ENCODE results near the gene ACADS. TPM values are rescaled to one million over a fixed set of nuclear protein-coding genes. Genes with fewer than 3 reads are reported as not detected.

The ACADS gene
- total RNA-seq, 1 experiment from 2014 or later: 15.9 TPM

DNA sequence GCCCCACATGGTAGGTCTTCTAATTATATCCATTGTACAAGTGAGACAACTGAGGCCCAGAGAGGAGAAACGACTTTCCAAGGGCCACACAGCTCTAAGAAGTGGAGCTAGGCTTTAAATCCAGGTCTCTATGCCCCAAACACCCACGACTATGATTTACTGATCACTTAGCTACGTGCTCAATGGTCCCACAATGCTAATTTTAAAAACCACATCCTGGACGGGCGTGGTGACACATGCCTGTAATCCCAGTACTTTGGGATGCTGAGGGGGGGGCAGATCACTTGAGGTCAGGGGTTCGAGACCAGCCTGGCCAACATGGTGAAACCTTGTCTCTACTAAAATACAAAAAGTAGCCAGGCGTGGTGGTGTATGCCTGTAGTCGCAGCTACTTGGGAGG, 47.1 kb upstream of the ACADS start:
- POLR2A ChIA-PET: interaction anchor here (0.6 kb wide), 1 partner anchor 12 kb away, joined by 11 read pairs; no protein-coding TSS in a partner anchor
- TF ChIP-seq, protein P1, sequence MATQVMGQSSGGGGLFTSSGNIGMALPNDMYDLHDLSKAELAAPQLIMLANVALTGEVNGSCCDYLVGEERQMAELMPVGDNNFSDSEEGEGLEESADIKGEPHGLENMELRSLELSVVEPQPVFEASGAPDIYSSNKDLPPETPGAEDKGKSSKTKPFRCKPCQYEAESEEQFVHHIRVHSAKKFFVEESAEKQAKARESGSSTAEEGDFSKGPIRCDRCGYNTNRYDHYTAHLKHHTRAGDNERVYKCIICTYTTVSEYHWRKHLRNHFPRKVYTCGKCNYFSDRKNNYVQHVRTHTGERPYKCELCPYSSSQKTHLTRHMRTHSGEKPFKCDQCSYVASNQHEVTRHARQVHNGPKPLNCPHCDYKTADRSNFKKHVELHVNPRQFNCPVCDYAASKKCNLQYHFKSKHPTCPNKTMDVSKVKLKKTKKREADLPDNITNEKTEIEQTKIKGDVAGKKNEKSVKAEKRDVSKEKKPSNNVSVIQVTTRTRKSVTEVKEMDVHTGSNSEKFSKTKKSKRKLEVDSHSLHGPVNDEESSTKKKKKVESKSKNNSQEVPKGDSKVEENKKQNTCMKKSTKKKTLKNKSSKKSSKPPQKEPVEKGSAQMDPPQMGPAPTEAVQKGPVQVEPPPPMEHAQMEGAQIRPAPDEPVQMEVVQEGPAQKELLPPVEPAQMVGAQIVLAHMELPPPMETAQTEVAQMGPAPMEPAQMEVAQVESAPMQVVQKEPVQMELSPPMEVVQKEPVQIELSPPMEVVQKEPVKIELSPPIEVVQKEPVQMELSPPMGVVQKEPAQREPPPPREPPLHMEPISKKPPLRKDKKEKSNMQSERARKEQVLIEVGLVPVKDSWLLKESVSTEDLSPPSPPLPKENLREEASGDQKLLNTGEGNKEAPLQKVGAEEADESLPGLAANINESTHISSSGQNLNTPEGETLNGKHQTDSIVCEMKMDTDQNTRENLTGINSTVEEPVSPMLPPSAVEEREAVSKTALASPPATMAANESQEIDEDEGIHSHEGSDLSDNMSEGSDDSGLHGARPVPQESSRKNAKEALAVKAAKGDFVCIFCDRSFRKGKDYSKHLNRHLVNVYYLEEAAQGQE (IDR thresholded peaks at IDR 0.05; ENCODE audit: insufficient read depth in 1 of 2, low read depth in 2 of 2, low read length in 1 of 2): no peak
- TF ChIP-seq SIN3A (IDR thresholded peaks at IDR 0.05; ENCODE audit: borderline replicate concordance, insufficient read depth, low read depth, low read length) (no peak), TCF7L2 (IDR thresholded peaks at IDR 0.05; ENCODE audit: low read depth, low read length) (no peak), POLR2AphosphoS5 (IDR thresholded peaks at IDR 0.05; ENCODE audit: low read depth, low read length) (no peak)
- TF ChIP-seq, protein P2, sequence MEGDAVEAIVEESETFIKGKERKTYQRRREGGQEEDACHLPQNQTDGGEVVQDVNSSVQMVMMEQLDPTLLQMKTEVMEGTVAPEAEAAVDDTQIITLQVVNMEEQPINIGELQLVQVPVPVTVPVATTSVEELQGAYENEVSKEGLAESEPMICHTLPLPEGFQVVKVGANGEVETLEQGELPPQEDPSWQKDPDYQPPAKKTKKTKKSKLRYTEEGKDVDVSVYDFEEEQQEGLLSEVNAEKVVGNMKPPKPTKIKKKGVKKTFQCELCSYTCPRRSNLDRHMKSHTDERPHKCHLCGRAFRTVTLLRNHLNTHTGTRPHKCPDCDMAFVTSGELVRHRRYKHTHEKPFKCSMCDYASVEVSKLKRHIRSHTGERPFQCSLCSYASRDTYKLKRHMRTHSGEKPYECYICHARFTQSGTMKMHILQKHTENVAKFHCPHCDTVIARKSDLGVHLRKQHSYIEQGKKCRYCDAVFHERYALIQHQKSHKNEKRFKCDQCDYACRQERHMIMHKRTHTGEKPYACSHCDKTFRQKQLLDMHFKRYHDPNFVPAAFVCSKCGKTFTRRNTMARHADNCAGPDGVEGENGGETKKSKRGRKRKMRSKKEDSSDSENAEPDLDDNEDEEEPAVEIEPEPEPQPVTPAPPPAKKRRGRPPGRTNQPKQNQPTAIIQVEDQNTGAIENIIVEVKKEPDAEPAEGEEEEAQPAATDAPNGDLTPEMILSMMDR (IDR thresholded peaks at IDR 0.05): no peak
- no peaks in the 10 kb centered on the region for H3K4me1 ChIP-seq (ENCODE audit: control insufficient read depth, insufficient read depth, low read length)
- ATAC-seq (no peak), DNase-seq (ENCODE audit: low read depth, low spot score) (no peak)
- no TSS peak for BruUV-seq (replicated peaks)
- H3K9me3 ChIP-seq (ENCODE audit: control insufficient read depth, insufficient read depth, low read depth, low read length): no peaks in the 10 kb centered on the region
- no peak overlapping the region for H3K27ac ChIP-seq (ENCODE audit: low read length)
- CTCF ChIA-PET: no interaction called here
- no peak overlapping the region for H3K4me3 ChIP-seq (ENCODE audit: low read depth in 2 of 2, low read length in 2 of 2)
- in situ Hi-C loops (cut with HindIII; ENCODE audit: low pct_unique_long_range_greater_than_20kb, low sequenced_read_pairs): no loop called here
- no peaks in the 10 kb centered on the region for H3K27me3 ChIP-seq (ENCODE audit: control insufficient read depth, insufficient read depth, low read length)
- intact Hi-C loops (cut with micrococcal nuclease; ENCODE audit: unreplicated experiment): no loop called here
- no peaks in the 10 kb centered on the region for H3K36me3 ChIP-seq (ENCODE audit: control insufficient read depth, insufficient read depth, low read length)

DNA sequence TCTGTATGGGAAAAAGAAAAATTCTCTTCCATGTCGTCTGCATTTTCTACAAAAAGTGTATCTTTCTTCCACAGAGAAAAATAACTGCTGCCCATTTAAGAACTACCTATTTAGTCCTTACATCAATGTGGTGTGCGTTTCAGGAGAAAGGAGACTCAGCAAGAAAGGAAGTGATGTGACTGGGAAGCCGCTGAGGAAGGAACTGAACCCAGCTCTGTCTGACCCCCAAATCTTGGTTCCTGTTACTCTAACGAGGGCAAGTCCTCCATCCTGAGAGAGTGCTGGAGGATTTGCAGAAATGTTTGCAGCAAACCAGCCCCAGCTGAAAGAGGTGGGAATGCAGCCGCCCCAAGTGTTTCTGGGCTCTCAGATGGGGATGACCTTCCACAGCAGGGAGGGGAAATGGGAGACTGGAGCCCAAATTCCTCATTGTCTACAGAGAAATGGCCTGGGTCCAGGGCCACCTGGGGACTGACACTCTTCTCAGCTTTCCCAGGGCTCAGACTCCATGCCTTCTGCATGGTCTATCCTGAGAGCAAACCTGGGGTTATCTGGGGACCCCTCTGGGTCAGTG, 45.4 kb upstream of the ACADS start:
- TF ChIP-seq POLR2AphosphoS5 (IDR thresholded peaks at IDR 0.05; ENCODE audit: low read depth, low read length): no peak
- TF ChIP-seq SIN3A (IDR thresholded peaks at IDR 0.05; ENCODE audit: borderline replicate concordance, insufficient read depth, low read depth, low read length): no peak
- TF ChIP-seq, protein P1 (IDR thresholded peaks at IDR 0.05; ENCODE audit: insufficient read depth in 1 of 2, low read depth in 2 of 2, low read length in 1 of 2): no peak
- TF ChIP-seq TCF7L2 (IDR thresholded peaks at IDR 0.05; ENCODE audit: low read depth, low read length): no peak
- TF ChIP-seq, protein P2 (IDR thresholded peaks at IDR 0.05): no peak
- DNase-seq (ENCODE audit: low read depth, low spot score): no peak
- Histone ChIP-seq H3K4me1 (ENCODE audit: control insufficient read depth, insufficient read depth, low read length) (no peaks in the 10 kb centered on the region), H3K27ac (ENCODE audit: low read length) (no peak overlapping the region), H3K9me3 (ENCODE audit: control insufficient read depth, insufficient read depth, low read depth, low read length) (no peaks in the 10 kb centered on the region), H3K36me3 (ENCODE audit: control insufficient read depth, insufficient read depth, low read length) (no peaks in the 10 kb centered on the region), H3K27me3 (ENCODE audit: control insufficient read depth, insufficient read depth, low read length) (no peaks in the 10 kb centered on the region), H3K4me3 (ENCODE audit: low read depth in 2 of 2, low read length in 2 of 2) (no peak overlapping the region)
- intact Hi-C loops (cut with micrococcal nuclease; ENCODE audit: unreplicated experiment) (no loop called here), in situ Hi-C loops (cut with HindIII; ENCODE audit: low pct_unique_long_range_greater_than_20kb, low sequenced_read_pairs) (no loop called here)
- ATAC-seq: no peak
- BruUV-seq (replicated peaks): no TSS peak
- CTCF ChIA-PET: interaction anchor here (0.5 to 0.9 kb wide), 2 partner anchors 31 to 34 kb away, joined by 3 to 4 read pairs; no protein-coding TSS in a partner anchor
- POLR2A ChIA-PET: no interaction called here
